Astrocyte (in vitro differentiated cells and primary cell): ENCODE data around the gene OLFML2B.

Experiments used
- CTCF ChIP-seq: IDR thresholded peaks from 2 replicates; pipeline ENCODE4 v1.5.1; 2011; ENCODE audit warnings: low read depth, mild to moderate bottlenecking, inconsistent platforms, low read length, moderate library complexity; ENCODE audit not compliant: insufficient read depth
- EZH2 ChIP-seq: IDR thresholded peaks from 2 replicates; pipeline ENCODE4 v1.6.1; 2012; ENCODE audit warnings: mild to moderate bottlenecking, low read length, inconsistent platforms; ENCODE audit not compliant: insufficient read depth

- TF ChIP-seq CTCF (no peak), EZH2 (no peak)
Observed at GRCh38 chr1:162008799-162009198, 14.9 kb downstream of the OLFML2B start.
